ENCODE measurements around the gene ADARB1.

GRCh38 chr21:45202344-45202743, 128.0 kb downstream of the ADARB1 start:
- no peak for TF ChIP-seq YY1 (IDR thresholded peaks at IDR 0.05; ENCODE audit: insufficient read depth, insufficient read length)
- no peak for TF ChIP-seq ZNF274 (IDR thresholded peaks at IDR 0.05; ENCODE audit: low read depth, low read length)

All from NT2/D1 (cell line).